Measurements from ENCODE around the gene MAP2K1.
A peak's percentile ranks its signal among the peaks of the same experiment; 100 is the strongest.
"Not testable (repeated sequence)": the region's sequence is repeated elsewhere in the genome, so short reads cannot be mapped to it uniquely, and the experiment has no call there.

The MAP2K1 gene

DNA sequence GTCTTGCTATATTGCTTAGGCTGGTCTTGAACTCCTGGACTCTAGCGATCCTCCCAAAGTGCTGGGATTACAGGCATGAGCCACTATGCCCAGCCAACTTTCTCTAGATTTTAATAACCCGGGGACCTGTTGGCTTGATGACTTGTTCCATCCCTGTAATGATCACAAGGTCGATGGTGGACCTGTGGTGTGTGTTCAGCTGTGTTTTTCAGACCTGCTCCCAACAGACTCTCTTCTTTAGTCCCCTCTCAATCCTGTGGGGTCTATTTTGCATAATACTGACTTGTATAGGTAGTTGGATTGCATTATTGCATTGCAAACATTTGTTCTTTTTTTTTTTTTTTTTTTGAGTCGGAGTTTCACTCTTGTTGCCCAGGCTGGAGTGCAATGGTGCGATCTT, 1.9 kb downstream of the MAP2K1 start:
- TF ChIP-seq, protein P1, sequence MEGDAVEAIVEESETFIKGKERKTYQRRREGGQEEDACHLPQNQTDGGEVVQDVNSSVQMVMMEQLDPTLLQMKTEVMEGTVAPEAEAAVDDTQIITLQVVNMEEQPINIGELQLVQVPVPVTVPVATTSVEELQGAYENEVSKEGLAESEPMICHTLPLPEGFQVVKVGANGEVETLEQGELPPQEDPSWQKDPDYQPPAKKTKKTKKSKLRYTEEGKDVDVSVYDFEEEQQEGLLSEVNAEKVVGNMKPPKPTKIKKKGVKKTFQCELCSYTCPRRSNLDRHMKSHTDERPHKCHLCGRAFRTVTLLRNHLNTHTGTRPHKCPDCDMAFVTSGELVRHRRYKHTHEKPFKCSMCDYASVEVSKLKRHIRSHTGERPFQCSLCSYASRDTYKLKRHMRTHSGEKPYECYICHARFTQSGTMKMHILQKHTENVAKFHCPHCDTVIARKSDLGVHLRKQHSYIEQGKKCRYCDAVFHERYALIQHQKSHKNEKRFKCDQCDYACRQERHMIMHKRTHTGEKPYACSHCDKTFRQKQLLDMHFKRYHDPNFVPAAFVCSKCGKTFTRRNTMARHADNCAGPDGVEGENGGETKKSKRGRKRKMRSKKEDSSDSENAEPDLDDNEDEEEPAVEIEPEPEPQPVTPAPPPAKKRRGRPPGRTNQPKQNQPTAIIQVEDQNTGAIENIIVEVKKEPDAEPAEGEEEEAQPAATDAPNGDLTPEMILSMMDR (IDR thresholded peaks at IDR 0.05; ENCODE audit: low read depth, low read length, missing control alignments), result no peak
- no peak for DNase-seq (ENCODE audit: low read depth)
- H3K4me3 ChIP-seq (ENCODE audit: low read depth, low read length), result peak overlapping the region; percentile 74

DNA sequence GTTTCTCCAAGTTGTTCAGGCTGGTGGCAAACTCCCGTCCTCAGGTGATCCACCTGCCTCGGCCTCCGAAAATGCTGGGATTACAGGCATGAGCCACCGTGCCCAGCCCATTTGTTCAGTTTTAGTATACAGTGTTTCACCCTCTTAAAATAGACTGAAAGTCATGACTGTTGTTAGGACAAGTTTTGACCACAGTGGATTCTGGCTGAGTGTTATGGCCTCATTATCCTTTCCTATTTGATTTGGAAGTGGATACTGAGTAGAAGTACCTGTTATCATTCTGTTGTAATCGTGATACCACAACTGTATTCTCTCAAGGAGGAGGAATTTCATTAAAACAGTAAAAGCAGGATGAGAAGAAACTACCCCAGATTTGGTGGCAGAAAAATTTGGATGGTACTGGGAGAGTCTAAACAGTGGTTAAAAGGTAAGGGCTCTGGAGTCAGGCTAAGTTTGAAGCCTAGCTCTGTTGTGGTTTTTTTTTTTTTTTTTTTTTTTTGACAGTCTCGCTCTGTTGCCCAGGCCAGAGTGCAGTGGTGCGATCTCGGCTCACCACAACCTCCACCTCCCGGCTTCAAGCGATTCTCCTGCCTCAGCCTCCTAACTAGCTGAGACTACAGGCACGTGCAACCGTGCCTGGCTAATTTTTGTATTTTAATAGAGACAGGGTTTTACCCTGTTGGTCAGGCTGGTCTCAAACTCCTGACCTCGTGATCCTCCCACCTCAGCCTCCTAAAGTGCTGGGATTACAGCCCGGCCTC, 2.6 kb downstream of the MAP2K1 start:
- TF ChIP-seq, protein P1 (IDR thresholded peaks at IDR 0.05; ENCODE audit: low read depth, low read length, missing control alignments), result no peak
- H3K4me3 ChIP-seq (ENCODE audit: low read depth, low read length), result peak overlapping the region; percentile 74
- DNase-seq (ENCODE audit: low read depth), result no peak

DNA sequence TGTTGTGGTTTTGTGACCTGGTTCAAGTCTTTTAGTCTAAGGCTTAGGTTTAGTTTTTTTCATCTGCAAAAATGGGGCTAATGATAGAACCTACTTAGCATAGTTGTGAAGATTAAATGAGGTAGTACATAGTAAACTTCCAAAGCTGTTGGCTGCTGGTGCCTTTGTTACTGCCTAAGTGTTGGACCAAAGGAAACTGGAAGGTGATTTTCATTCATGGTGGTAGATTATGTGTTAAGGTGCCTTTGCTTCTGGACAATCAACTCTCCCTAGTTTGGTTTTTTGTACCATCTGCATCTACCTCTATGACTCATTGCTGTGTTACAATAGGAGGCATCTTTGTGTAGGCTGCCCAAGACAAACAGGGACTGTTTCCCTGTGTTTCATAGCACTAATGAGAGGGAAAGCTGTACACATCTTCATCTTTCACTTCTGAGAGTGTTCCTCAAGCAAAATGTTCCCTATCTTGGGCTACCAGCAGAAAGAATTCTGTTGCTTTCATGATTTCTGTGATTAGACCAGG, 3.2 kb downstream of the MAP2K1 start:
- H3K4me3 ChIP-seq (ENCODE audit: low read depth, low read length), result peak overlapping the region; percentile 5; the same call in 1 of the 2 replicates
- TF ChIP-seq, protein P1 (IDR thresholded peaks at IDR 0.05; ENCODE audit: low read depth, low read length, missing control alignments), result no peak
- DNase-seq (ENCODE audit: low read depth), result no peak

- H3K4me3 ChIP-seq (ENCODE audit: low read depth, low read length), result no peak overlapping the region
- DNase-seq (ENCODE audit: low read depth), result peak; percentile 73
- TF ChIP-seq, protein P1 (IDR thresholded peaks at IDR 0.05; ENCODE audit: low read depth, low read length, missing control alignments), result no peak
Measured at GRCh38 chr15:66390678-66391077, 4.0 kb downstream of the MAP2K1 start.

DNA sequence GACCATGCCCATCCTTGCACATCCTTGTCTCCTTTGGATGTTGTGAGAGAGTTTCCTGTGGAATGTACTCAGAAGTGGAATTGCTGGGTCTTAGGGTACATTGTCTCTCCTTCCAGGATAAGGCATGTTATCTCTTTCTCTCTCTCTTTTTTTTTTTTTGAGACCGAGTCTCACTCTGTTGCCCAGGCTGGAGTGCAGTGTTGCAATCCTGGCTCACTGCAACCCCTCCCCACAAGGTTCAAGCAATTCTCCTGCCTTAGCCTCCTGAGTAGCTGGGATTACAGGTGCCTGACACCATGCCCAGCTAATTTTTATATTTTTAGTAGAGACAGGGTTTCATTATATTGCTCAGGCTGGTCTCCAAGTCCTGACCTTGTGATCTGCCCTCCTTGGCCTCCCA, 6.3 kb downstream of the MAP2K1 start:
- H3K4me3 ChIP-seq (ENCODE audit: low read depth, low read length); DNase-seq (ENCODE audit: low read depth): not testable (repeated sequence)

GRCh38 chr15:66394472-66394871, 7.8 kb downstream of the MAP2K1 start:
- no peak for DNase-seq (ENCODE audit: low read depth)
- H3K4me3 ChIP-seq (ENCODE audit: low read depth, low read length), result no peak overlapping the region
- TF ChIP-seq, protein P1 (IDR thresholded peaks at IDR 0.05; ENCODE audit: low read depth, low read length, missing control alignments), result no peak

GRCh38 chr15:66394915-66395314, 8.2 kb downstream of the MAP2K1 start:
- TF ChIP-seq, protein P1 (IDR thresholded peaks at IDR 0.05; ENCODE audit: low read depth, low read length, missing control alignments), result no peak
- H3K4me3 ChIP-seq (ENCODE audit: low read depth, low read length), result no peak overlapping the region
- DNase-seq (ENCODE audit: low read depth), result no peak
